DND-41 (cell line): Measurements from ENCODE around the gene PLGLB1.
"Not testable (repeated sequence)": the region's sequence is repeated elsewhere in the genome, so short reads cannot be mapped to it uniquely, and the experiment has no call there.

ENCODE experiments used
- CTCF ChIP-seq: IDR thresholded peaks from 2 replicates; pipeline ENCODE4 v1.5.1; 2012; ENCODE audit warnings: borderline replicate concordance, low read length, moderate library complexity, mild to moderate bottlenecking; ENCODE audit not compliant: poor library complexity, severe bottlenecking; ENCODE audit errors: extremely low read depth
- EZH2 ChIP-seq: IDR thresholded peaks from 3 replicates; pipeline ENCODE4 v1.6.1; 2012; ENCODE audit warnings: borderline replicate concordance, low read depth, mild to moderate bottlenecking, moderate library complexity, low read length, inconsistent platforms; ENCODE audit not compliant: severe bottlenecking

- not testable (repeated sequence) for TF ChIP-seq CTCF, EZH2
Observed at GRCh38 chr2:87063431-87063830, 41.8 kb upstream of the PLGLB1 start.
